Stomach (tissue), 4 donors: ENCODE results near the gene ONECUT3.

Experiments used
- EP300 ChIP-seq: sonication (generic); formaldehyde crosslinking; IDR thresholded peaks from one replicate; pipeline ENCODE4 v1.6.1; 2017; ENCODE audit warnings: antibody characterized with exemption
- POLR2AphosphoS5 ChIP-seq, 3 donors: sonication (generic); formaldehyde crosslinking; IDR thresholded peaks; one replicate each; pipeline ENCODE4 v1.6.1; 2016; ENCODE audit warnings: antibody characterized with exemption in 3 of 3
- TF ChIP-seq, protein P1 (sequence below), 7 experiments: fragments of 450-650 bp in 4 of 7; fragments of 200-600 bp in 3 of 7; sonication (generic) in 3 of 7; IDR thresholded peaks; one replicate each; pipeline ENCODE4 v1.5.1; 2016 to 2019; ENCODE audit warnings: antibody characterized with exemption in 7 of 7, control low read depth in 2 of 7, mild to moderate bottlenecking in 1 of 7

DNA sequence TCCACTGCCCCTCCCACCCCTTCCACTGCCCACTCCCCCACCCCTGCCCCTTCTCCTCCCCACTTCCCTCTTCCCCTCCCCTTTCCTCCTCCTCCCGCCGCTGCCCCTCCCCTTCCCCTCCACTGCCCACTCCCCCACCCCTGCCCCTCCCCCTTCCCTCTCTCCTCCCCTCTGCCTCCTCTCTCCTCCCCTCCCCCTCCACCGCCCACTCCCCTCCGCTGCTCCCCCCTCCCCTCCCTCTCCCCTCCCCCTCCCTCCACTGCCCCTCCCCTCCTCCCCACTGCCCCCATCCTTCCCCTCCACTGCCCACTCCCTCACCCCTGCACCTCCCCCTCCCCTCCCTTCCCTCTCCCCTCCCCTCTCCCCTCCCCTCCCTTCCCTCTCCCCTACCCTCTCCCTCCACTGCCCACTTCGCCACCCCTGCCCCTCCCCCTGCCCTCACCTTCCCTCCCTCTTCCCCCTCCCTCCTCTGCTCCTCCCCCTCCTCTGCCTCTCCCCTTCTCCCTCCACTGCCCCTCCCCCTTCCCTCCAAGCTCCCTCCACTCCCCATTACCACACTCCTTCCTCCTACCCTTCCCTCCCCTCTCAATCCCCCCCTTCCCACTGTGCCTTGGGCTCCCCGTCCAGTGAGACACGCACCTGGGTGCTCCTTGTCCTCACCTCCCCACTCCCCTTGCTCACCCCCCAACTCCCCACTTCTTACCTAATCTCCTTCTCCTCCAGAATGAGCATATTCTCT is 36.9 kb downstream of the ONECUT3 start:
- TF ChIP-seq, protein P1, sequence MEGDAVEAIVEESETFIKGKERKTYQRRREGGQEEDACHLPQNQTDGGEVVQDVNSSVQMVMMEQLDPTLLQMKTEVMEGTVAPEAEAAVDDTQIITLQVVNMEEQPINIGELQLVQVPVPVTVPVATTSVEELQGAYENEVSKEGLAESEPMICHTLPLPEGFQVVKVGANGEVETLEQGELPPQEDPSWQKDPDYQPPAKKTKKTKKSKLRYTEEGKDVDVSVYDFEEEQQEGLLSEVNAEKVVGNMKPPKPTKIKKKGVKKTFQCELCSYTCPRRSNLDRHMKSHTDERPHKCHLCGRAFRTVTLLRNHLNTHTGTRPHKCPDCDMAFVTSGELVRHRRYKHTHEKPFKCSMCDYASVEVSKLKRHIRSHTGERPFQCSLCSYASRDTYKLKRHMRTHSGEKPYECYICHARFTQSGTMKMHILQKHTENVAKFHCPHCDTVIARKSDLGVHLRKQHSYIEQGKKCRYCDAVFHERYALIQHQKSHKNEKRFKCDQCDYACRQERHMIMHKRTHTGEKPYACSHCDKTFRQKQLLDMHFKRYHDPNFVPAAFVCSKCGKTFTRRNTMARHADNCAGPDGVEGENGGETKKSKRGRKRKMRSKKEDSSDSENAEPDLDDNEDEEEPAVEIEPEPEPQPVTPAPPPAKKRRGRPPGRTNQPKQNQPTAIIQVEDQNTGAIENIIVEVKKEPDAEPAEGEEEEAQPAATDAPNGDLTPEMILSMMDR (IDR thresholded peaks at IDR 0.05): no peak
- TF ChIP-seq EP300: no peak
- no peak for TF ChIP-seq POLR2AphosphoS5 (IDR thresholded peaks at IDR 0.05)
